Activated B cell treated with CpG ODN at 0.5 μM for 24 hours (primary cell): Measurements from ENCODE around the gene MCOLN2. TPM values are rescaled to one million over a fixed set of nuclear protein-coding genes. Genes with fewer than 3 reads are reported as not detected.
"Not testable (repeated sequence)": the region's sequence is repeated elsewhere in the genome, so short reads cannot be mapped to it uniquely, and the experiment has no call there.

Experiments
- ATAC-seq: fragments of 200-7000 bp; cut with Tn5 transposase; one replicate; pipeline ENCODE4 v1.10.0; 2021; ENCODE audit warnings: low read depth, mild to moderate bottlenecking, moderate library complexity
- CTCF ChIA-PET: fragments of 350-600 bp; sonication (Branson Sonifier 250); formaldehyde crosslinking; loops from one replicate; lab custom pipeline; 2021; ENCODE audit warnings: antibody characterized with exemption; lab: Charles Lee
- POLR2A ChIA-PET: fragments of 350-600 bp; sonication (Branson Sonifier 250); formaldehyde crosslinking; loops from one replicate; lab custom pipeline; 2021; ENCODE audit warnings: antibody characterized with exemption; lab: Charles Lee
- DNase-seq: peaks from one replicate; pipeline ENCODE4 v3.0.0; 2022
- H3K27ac Mint-ChIP-seq: one replicate; pipeline ENCODE4 v1.8.0; 2020; ENCODE audit warnings: mixed read lengths
- H3K27me3 Mint-ChIP-seq: one replicate; pipeline ENCODE4 v1.8.0; 2021; ENCODE audit warnings: mixed read lengths
- H3K36me3 Mint-ChIP-seq: one replicate; pipeline ENCODE4 v1.8.0; 2021; ENCODE audit warnings: low read depth, mixed read lengths
- H3K4me1 Mint-ChIP-seq: one replicate; pipeline ENCODE4 v1.8.0; 2021; ENCODE audit warnings: mixed read lengths
- H3K4me3 Mint-ChIP-seq: one replicate; pipeline ENCODE4 v1.8.0; 2020; ENCODE audit warnings: mild to moderate bottlenecking, mixed read lengths
- H3K9me3 Mint-ChIP-seq: one replicate; pipeline ENCODE4 v1.8.0; 2020; ENCODE audit warnings: mixed read lengths
- CTCF ChIP-seq: fragments of 200-600 bp; IDR thresholded peaks from one replicate; pipeline ENCODE4 v1.8.0; 2022; ENCODE audit warnings: antibody characterized with exemption, mild to moderate bottlenecking
- intact Hi-C: fragments of 100-400 bp; cut with micrococcal nuclease; formaldehyde crosslinking; loops from one replicate; pipeline ENCODE4 v1.15.1; 2024
- total RNA-seq: library from RNA; stranded (reverse); gene quantifications from 2 replicates; pipeline ENCODE4 v1.2.3, GENCODE V29; 2022

The MCOLN2 gene
- total RNA-seq, 1 donor from 2014 or later: 80.2 TPM

GRCh38 chr1:84912726-84913554, 84.0 kb downstream of the MCOLN2 start:
- no peak for ATAC-seq
- H3K27ac Mint-ChIP-seq: no peak overlapping the region
- H3K4me3 Mint-ChIP-seq: no peak overlapping the region
- TF ChIP-seq CTCF: no peak
- H3K36me3 Mint-ChIP-seq: no peaks in the 10 kb centered on the region
- H3K27me3 Mint-ChIP-seq: peaks cover 9% of the 10 kb centered on the region
- CTCF ChIA-PET: no interaction called here
- H3K4me1 Mint-ChIP-seq: no peaks in the 10 kb centered on the region
- H3K9me3 Mint-ChIP-seq: no peaks in the 10 kb centered on the region
- intact Hi-C loops: no loop called here
- DNase-seq: no peak
- POLR2A ChIA-PET: no interaction called here

- H3K4me3 Mint-ChIP-seq, H3K4me1 Mint-ChIP-seq, CTCF ChIA-PET, H3K9me3 Mint-ChIP-seq, H3K36me3 Mint-ChIP-seq, POLR2A ChIA-PET, DNase-seq, ATAC-seq, intact Hi-C loops, H3K27ac Mint-ChIP-seq: not testable (repeated sequence)
- peaks cover 11% of the 10 kb centered on the region for H3K27me3 Mint-ChIP-seq
Observed at GRCh38 chr1:84908746-84909464, 88.0 kb downstream of the MCOLN2 start.

GRCh38 chr1:84907095-84907827, 89.7 kb downstream of the MCOLN2 start:
- ChIA-PET POLR2A (no interaction called here), CTCF (no interaction called here)
- Mint-ChIP-seq H3K4me3 (no peak overlapping the region), H3K4me1 (no peaks in the 10 kb centered on the region), H3K27ac (no peak overlapping the region), H3K27me3 (peaks cover 11% of the 10 kb centered on the region), H3K36me3 (no peaks in the 10 kb centered on the region), H3K9me3 (peaks cover 5% of the 10 kb centered on the region)
- intact Hi-C loops: no loop called here
- no peak for DNase-seq
- no peak for ATAC-seq
- TF ChIP-seq CTCF: no peak

DNA sequence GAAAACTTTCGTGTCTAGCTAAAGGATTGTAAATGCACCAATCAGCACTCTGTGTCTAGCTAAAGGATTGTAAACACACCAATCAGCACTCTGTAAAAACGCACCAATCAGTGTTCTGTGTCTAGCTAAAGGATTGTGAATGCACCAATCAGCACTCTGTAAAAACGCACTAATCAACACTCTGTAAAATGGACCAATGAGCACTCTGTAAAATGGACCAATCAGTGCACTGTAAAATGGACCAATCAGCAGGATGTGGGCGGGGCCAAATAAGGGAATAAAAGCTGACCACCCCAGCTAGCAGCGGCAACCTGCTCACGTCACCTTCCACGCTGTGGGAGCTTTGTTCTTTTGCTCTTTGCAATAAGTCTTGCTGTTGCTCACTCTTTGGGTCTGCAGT, 94.2 kb downstream of the MCOLN2 start:
- H3K36me3 Mint-ChIP-seq, H3K27ac Mint-ChIP-seq: not testable (repeated sequence)

GRCh38 chr1:84899969-84900368, 96.9 kb downstream of the MCOLN2 start:
- no peak for TF ChIP-seq CTCF
- Mint-ChIP-seq H3K27ac (no peak overlapping the region), H3K36me3 (no peaks in the 10 kb centered on the region), H3K4me1 (no peaks in the 10 kb centered on the region), H3K27me3 (peaks cover 11% of the 10 kb centered on the region), H3K9me3 (peaks cover 7% of the 10 kb centered on the region), H3K4me3 (no peak overlapping the region)
- ChIA-PET POLR2A (no interaction called here), CTCF (no interaction called here)
- intact Hi-C loops: no loop called here
- DNase-seq: no peak
- no peak for ATAC-seq

More for the DNA sequence above, 94.2 kb downstream of the MCOLN2 start:
- POLR2A ChIA-PET, intact Hi-C loops, H3K4me3 Mint-ChIP-seq, H3K4me1 Mint-ChIP-seq, H3K27me3 Mint-ChIP-seq, CTCF ChIA-PET, DNase-seq, H3K9me3 Mint-ChIP-seq, ATAC-seq: not testable (repeated sequence)

GRCh38 chr1:84896279-84896678, 100.6 kb downstream of the MCOLN2 start:
- H3K27ac Mint-ChIP-seq: no peak overlapping the region
- H3K9me3 Mint-ChIP-seq: no peaks in the 10 kb centered on the region
- intact Hi-C loops: no loop called here
- H3K36me3 Mint-ChIP-seq: no peaks in the 10 kb centered on the region
- ATAC-seq (no peak), DNase-seq (no peak)
- CTCF ChIA-PET: no interaction called here
- no peak overlapping the region for H3K4me3 Mint-ChIP-seq
- POLR2A ChIA-PET: no interaction called here
- TF ChIP-seq CTCF: no peak
- peaks cover 35% of the 10 kb centered on the region for H3K27me3 Mint-ChIP-seq
- peaks cover 8% of the 10 kb centered on the region for H3K4me1 Mint-ChIP-seq
